Activated CD4-positive, CD25-positive, alpha-beta regulatory T cell treated with anti-CD3 and anti-CD28 coated beads, Interleukin-2, amount 50 U/mL, for 16 hours (primary cell): Measurements from ENCODE around the gene CHRD.

ENCODE experiments used
- DNase-seq: peaks from one replicate; pipeline ENCODE4 v3.0.0-alpha.2; 2020; ENCODE audit warnings: low read depth, low spot score

CHRD gene

DNA sequence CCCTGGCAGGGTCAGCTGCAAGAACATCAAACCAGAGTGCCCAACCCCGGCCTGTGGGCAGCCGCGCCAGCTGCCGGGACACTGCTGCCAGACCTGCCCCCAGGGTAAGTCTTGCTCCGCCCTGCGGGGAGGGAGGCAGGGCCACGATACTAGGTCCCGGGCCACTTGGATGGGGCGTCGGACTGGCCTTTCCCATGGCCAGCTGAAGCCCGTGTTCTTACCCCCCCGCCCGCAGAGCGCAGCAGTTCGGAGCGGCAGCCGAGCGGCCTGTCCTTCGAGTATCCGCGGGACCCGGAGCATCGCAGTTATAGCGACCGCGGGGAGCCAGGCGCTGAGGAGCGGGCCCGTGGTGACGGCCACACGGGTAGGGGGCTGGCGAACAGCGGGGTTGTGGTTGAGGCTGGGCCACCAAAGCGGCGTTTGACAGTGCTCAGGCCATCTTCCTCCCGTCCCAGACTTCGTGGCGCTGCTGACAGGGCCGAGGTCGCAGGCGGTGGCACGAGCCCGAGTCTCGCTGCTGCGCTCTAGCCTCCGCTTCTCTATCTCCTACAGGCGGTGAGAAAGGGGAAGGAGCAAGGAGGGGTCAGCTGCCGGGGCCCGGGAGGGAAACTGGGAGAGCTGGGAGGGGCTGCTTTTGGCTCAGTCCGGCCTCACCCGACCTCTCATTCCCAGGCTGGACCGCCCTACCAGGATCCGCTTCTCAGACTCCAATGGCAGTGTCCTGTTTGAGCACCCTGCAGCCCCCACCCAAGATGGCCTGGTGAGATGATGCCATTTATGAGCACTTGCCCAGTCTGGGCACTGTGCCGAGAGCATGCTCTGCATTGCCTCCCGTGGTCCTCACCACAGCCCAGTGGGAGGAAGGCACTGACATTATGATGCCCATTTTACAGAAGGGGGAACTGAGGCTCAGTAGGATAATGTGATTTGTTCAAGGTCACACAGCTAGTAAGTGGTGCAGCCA is 1.7 kb downstream of the CHRD start:
- no peak for DNase-seq

DNA sequence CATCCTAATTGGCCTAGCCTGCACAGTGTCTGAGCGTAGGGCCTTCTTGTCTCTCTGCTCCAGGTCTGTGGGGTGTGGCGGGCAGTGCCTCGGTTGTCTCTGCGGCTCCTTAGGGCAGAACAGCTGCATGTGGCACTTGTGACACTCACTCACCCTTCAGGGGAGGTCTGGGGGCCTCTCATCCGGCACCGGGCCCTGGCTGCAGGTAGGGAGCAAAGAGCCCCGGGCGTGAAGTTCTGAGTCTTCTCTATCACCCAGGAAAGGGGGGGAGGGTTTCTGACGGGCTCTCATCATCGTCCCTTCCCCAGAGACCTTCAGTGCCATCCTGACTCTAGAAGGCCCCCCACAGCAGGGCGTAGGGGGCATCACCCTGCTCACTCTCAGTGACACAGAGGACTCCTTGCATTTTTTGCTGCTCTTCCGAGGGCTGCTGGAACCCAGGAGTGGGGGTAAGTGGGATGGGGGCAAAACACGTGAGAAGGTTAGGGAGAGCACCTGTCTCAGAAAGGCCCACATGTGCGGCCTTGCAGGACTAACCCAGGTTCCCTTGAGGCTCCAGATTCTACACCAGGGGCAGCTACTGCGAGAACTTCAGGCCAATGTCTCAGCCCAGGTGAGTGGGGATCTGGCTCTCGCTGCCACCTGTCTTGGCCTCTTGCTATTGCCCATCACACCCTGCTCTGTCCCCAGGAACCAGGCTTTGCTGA is 2.6 kb downstream of the CHRD start:
- no peak for DNase-seq

DNA sequence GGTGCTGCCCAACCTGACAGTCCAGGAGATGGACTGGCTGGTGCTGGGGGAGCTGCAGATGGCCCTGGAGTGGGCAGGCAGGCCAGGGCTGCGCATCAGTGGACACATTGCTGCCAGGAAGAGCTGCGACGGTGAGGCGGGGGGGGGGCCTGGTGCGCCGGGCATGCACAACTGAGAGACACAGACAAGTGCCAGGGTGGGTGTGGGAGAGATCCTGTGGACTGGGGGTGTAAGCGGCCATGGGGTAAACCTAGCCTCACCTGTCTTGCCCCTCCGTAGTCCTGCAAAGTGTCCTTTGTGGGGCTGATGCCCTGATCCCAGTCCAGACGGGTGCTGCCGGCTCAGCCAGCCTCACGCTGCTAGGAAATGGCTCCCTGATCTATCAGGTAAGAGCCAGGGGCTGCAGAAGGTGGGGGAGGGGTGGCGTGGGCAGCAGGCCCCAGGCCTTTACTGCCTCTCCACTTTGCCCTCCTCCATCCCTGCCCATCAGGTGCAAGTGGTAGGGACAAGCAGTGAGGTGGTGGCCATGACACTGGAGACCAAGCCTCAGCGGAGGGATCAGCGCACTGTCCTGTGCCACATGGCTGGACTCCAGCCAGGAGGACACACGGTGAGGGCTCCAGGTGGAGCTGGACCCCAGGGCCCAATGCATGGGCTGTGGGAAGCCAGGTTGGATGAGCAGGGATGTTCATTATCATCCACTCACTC is 3.3 kb downstream of the CHRD start:
- no peak for DNase-seq

DNA sequence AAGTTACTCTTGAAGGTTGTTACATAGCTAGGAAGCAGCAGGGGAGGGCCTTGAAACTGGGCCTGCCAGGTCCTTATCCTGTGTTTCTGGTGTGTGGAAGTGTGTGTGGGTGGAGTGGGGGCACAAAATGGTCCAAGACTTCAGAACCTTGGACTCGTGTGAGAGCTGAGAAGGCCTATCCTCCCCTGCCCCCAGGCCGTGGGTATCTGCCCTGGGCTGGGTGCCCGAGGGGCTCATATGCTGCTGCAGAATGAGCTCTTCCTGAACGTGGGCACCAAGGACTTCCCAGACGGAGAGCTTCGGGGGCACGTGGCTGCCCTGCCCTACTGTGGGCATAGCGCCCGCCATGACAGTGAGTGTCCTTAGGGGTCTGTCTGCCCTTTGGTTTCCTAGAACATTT is 4.5 kb downstream of the CHRD start:
- DNase-seq = no peak

DNA sequence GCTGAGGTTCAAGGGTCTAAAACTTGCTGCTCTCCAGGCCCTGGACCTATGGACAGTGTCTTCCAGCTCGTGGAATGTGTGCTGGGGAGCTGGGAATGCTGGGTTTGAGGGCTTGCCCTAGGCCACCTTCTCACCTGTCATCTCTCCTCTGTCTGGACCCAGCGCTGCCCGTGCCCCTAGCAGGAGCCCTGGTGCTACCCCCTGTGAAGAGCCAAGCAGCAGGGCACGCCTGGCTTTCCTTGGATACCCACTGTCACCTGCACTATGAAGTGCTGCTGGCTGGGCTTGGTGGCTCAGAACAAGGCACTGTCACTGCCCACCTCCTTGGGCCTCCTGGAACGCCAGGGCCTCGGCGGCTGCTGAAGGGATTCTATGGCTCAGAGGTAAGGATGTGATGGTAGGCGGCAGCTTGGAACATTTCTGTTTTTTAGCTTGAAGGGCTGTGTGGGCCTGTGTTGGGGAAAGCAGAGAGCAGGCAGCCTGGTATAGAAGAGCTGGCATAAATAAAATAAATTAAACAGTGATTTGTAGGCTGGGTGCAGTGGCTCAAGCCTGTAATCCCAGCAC is 5.1 kb downstream of the CHRD start:
- no peak for DNase-seq

DNA sequence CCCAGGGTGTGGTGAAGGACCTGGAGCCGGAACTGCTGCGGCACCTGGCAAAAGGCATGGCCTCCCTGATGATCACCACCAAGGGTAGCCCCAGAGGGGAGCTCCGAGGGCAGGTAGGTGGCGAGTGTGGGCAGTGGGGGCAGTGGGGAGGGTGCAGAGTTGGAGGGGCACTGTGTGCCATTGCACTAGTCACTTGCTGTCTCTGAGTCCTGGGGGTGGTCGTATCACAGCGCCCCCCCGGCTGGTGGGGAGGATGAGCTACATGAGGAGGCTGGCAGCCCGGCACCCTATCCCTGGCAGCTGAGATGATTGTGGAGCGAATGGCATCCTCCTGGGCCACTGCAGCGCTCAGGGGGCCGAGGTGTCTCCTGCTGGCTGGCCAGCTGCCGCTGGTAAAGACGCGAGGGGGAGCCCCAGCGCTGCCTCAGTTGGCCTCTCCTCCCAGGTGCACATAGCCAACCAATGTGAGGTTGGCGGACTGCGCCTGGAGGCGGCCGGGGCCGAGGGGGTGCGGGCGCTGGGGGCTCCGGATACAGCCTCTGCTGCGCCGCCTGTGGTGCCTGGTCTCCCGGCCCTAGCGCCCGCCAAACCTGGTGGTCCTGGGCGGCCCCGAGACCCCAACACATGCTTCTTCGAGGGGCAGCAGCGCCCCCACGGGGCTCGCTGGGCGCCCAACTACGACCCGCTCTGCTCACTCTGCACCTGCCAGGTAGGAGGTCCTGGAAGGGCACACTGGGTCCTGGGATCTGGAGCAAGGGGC is 6.4 kb downstream of the CHRD start:
- DNase-seq = no peak

DNA sequence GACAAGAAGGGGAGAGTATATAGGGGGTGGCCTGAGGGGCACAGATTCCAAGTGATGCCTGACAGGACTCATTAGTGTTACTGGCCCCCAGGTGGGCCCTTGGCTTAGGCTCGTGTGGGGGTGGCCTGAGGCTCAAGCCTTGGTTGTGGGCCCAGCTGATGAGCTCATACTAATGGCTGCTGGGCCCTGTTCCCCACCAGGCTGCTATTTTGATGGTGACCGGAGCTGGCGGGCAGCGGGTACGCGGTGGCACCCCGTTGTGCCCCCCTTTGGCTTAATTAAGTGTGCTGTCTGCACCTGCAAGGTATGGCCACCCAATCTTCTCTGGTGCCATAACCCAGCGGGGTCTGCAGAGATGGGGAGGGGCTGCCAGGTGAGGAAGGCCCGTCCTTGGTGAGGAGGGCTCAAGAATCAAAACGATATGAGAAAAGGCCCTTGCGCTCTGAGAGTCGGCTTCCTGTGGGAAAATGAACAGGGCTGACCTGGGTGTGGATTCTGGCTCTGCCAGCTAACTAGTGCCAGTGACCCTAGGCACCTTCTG is 7.4 kb downstream of the CHRD start:
- no peak for DNase-seq

DNA sequence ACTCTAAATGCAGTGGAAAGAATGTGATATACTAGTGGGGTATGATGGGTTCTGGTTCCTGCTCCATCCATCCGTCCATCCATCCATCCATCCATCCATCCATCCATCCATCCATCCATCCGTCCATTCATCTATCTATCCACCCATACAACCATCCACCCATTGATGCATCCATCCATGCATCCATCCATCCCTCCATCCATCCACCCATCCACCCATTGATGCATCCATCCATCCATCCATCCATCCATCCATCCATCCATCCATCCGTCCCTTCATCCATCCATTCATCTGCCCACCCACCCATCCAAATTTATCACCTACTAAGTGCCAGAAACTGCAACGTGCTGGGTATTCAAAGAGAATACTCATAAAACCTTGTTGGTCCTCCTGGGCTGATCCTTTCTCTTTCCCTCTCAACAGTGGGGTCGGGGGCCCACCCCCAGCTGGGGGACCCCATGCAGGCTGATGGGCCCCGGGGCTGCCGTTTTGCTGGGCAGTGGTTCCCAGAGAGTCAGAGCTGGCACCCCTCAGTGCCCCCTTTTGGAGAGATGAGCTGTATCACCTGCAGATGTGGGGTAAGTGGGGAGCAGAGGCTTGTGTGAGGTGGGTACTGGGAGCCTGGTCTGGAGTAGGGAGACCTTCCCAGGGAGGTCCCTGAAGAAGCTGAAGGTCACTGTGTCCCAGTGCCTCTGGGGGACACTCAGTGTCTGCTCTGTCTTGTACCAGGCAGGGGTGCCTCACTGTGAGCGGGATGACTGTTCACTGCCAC is 8.5 kb downstream of the CHRD start:
- DNase-seq = no peak

DNA sequence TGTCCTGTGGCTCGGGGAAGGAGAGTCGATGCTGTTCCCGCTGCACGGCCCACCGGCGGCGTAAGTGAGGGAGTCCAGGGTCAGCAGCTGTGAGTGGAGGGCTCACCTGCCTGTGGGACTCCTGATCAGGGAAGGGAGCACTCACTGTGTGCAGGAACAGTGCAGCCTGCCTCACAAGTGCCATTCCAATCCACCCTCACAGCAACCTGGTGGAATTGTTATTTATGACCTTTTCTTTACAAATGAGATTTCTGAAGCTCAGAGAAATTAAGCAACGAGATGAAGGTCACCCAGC is 9.0 kb downstream of the CHRD start:
- no peak for DNase-seq

DNA sequence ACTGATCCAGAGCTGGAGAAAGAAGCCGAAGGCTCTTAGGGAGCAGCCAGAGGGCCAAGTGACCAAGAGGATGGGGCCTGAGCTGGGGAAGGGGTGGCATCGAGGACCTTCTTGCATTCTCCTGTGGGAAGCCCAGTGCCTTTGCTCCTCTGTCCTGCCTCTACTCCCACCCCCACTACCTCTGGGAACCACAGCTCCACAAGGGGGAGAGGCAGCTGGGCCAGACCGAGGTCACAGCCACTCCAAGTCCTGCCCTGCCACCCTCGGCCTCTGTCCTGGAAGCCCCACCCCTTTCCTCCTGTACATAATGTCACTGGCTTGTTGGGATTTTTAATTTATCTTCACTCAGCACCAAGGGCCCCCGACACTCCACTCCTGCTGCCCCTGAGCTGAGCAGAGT is 9.5 kb downstream of the CHRD start:
- DNase-seq = no peak

DNA sequence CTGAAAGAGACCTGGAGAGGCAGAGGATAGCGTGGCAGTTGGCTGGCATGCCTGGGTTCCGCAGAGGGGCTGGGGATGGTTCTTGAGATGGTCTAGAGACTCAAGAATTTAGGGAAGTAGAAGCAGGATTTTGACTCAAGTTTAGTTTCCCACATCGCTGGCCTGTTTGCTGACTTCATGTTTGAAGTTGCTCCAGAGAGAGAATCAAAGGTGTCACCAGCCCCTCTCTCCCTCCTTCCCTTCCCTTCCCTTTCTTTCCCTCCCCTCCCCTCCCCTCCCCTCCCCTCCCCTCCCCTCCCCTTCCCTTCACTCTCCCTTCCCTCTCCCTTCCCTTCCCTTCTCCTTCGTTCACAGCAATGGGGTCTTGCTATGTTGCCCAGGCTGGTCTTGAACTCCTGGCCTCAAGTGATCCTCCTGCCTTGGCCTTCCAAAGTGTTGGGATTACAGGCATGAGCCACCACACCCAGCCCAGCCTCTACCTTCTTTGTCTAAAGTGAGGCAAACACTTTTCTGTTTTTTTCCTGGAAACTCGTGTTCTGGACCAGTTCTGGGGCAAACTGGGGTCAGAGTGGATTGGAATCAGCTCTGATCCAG is 10.2 kb downstream of the CHRD start:
- no peak for DNase-seq

DNA sequence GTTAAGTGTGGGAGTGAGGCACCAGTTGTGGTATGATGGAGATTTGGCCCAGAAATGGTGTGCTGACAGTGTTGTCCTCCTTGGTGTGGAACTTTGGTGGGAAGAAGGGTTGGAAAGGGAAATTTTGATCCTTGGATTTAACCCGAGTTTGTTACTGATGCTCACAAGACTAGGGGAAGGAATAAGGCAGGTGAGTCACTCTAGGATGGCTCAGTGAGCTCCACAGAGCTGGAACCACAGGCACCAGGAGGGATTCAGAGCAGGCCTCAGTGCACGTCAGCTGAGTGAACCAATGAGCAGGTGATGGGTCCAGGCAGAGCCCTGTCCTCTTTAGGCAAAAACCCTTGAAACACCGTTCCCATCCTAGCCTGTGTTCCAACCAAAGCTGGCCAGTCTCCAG is 11.4 kb downstream of the CHRD start:
- no peak for DNase-seq

DNA sequence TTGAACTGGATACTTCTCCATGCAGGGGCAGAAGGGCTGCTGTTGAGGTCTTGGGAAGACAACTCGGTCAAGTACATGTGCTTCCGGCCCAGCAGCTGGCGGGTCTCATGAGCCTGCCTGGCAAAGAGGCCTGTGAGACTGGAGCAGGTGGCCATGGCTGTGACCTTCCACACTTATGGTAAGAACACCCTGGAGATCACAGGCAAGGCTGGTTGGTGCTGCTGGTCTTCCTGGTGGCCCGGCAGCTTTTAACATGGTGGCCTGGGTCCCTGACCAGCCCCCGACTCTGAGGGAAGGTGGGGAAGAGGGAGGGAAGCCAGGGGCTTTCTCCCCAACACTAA is 15.4 kb downstream of the CHRD start:
- no peak for DNase-seq

DNA sequence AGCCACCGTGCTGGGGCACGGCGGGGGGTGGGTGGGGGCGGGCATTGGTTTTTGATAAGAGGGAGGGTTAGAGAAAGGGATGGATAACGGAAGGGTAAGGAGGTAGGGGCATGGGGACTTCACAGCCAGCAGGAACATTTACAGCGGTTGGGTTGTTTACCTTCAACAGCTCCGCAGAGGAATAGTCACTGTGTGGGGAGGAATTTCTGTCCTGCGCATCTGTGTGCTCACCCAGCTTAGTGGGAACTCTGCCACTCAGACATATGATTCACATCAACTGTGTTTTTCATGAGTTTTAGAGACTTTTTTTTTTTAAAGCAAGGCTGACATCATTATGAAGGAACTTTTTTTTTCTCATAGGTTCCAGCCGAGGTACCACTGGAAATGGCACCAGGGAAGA is 19.6 kb downstream of the CHRD start:
- DNase-seq = no peak

DNA sequence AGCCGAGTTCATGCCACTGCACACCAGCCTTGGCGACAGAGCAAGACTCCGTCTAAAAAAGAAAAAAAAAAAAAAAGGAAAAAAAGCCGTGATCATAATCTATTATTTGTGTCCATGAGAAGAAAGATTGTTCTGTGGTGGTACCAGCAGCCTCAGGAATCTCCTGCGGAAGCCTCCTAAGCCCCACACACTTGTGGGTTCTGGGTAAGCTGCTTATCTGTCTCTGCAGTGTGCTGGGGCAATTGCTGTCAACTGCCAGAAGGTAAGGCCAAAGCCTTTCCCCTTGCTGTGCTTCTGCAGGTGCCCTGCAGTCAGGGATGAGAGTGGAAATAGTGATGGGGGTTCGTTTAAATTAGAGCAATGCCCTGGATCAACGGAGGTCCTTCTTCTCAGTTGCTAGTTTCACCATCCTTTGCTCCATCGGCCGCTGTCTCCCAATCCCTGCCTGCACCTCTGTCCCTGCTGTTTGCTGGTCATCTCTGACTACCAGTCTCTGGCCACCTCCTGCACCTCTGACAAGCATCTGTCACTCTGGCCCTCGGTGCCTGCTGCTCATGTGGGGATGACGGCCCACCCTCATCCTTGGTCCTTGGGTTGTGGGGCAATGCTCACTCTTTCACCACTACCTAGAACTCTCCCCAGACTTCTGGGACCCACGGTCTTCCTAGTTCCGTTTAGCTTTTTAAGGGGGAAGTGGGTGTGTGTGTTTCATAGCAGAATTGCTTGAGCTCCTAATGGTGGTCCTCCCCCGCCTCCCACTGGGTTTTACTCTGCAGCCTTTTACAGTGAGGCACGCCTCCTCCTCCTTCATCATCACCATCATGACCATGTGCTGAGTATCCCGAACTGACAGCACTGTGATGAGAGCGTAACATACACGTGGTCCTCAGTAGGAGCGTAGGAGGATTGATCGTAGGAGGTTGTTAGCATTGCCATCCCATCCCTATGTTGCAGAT is 25.5 kb downstream of the CHRD start:
- no peak for DNase-seq

DNA sequence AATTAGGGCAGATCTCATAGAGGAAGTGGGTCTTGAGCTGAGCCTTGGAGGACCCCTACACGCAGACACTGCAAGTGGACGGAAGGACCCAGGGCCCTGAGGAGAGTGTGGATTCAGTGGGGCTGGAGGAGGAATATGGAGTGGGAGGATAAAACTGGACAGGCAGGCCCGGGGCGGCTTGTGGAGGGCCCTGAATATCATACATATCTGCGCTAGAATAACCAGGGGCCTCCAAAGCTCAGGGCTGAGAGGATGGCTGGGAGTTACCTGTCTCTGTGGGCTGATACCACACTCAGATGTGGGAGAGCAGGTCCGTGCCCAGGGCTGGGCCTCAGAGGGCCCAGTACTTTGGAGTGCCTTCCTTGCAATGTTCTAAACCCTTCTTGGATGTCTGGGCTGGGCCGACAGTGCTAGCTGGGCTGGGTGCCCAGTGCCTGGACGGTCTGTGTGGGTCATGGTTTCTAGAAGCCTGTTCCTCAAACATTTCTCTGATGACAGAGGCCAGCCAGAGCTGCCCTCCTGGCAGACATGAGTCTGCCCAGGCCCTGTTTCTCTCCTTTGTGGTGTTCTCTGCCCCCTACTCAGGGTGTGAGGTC is 29.6 kb downstream of the CHRD start:
- DNase-seq = no peak

DNA sequence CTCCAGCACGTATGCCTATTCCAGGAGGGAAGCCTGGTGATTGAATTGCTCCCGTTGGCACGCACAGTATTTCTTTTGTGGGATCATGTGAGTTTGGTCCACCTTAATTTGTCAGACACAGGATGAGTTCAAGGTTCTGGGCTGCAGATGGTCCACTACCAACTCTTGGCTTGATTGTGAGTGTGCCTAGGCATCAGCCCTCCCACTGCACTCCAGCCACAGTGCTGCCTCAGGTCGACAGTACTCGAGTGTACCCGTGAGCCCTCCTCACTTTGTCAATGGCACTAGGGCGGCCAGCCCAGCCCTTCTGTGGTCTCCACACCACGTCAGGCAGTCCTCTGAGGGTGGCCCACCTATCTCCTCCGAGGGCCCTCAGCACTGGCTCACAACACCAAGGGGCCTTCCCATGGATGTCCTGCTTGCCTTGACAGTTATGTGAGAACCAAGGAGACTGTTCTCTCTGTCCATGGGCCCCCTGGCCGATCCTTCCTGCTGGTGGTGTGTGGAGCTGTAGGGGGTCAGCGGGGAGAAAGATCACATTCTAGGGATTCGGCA is 30.2 kb downstream of the CHRD start:
- DNase-seq = no peak
